ENCODE measurements around the gene DPP3. TPM values are rescaled to one million over a fixed set of nuclear protein-coding genes. Genes with fewer than 3 reads are reported as not detected.

The DPP3 gene
- total RNA-seq, 2 experiments from 2014 or later = 47.2 to 53.4 TPM

GRCh38 chr11:66524304-66525040 is 44.2 kb downstream of the DPP3 start:
- BruUV-seq (replicated peaks) = no TSS peak
- ChIA-PET CTCF (ENCODE audit: unreplicated experiment) (no interaction called here), POLR2A (interaction anchor here (0.7 kb wide), 1 partner anchor 9 kb away, joined by 4 read pairs; no protein-coding TSS in a partner anchor)
- Histone ChIP-seq H3K4me1 (ENCODE audit: insufficient read depth, low read length, poor library complexity, severe bottlenecking) (no peaks in the 10 kb centered on the region), H4K20me1 (ENCODE audit: insufficient read depth, low read length) (no peaks in the 10 kb centered on the region), H2AFZ (ENCODE audit: low read length) (no peak overlapping the region), H3K36me3 (ENCODE audit: insufficient read depth, low read length) (no peaks in the 10 kb centered on the region; the same call in 1 of the 2 replicates), H3K79me2 (ENCODE audit: insufficient read depth, low read depth, low read length) (no peaks in the 10 kb centered on the region), H3K4me3 (ENCODE audit: low read depth, low read length, poor library complexity, severe bottlenecking) (no peak overlapping the region), H3K27ac (ENCODE audit: low read depth, low read length, poor library complexity, severe bottlenecking) (no peak overlapping the region), H3K9me3 (ENCODE audit: low read length) (no peaks in the 10 kb centered on the region), H3K4me2 (ENCODE audit: low read length) (no peak overlapping the region), H3K9me2 (ENCODE audit: insufficient read depth, low read length) (no peaks in the 10 kb centered on the region)
- DNase-seq (ENCODE audit: low spot score) = no peak
- intact Hi-C loops (cut with micrococcal nuclease; ENCODE audit: unreplicated experiment) = no loop called here
- TF ChIP-seq CTCF (conservative IDR thresholded peaks at IDR 0.05; ENCODE audit: low read length) = no peak
- TF ChIP-seq EZH2phosphoT487 (IDR thresholded peaks at IDR 0.05; ENCODE audit: borderline replicate concordance, low read depth, low read length) = no peak

- H2AFZ ChIP-seq (ENCODE audit: low read length) = no peak overlapping the region
- ChIA-PET CTCF (ENCODE audit: unreplicated experiment) (no interaction called here), POLR2A (no interaction called here)
- DNase-seq (ENCODE audit: low spot score) = no peak
- BruUV-seq (replicated peaks) = no TSS peak
- no peak overlapping the region for H3K27ac ChIP-seq (ENCODE audit: low read depth, low read length, poor library complexity, severe bottlenecking)
- TF ChIP-seq CTCF (conservative IDR thresholded peaks at IDR 0.05; ENCODE audit: low read length) = no peak
- TF ChIP-seq EZH2phosphoT487 (IDR thresholded peaks at IDR 0.05; ENCODE audit: borderline replicate concordance, low read depth, low read length) = no peak
- intact Hi-C loops (cut with micrococcal nuclease; ENCODE audit: unreplicated experiment) = no loop called here
- H3K36me3 ChIP-seq (ENCODE audit: insufficient read depth, low read length) = no peaks in the 10 kb centered on the region
- H3K4me1 ChIP-seq (ENCODE audit: insufficient read depth, low read length, poor library complexity, severe bottlenecking) = no peaks in the 10 kb centered on the region
- H3K4me2 ChIP-seq (ENCODE audit: low read length) = no peak overlapping the region
- no peaks in the 10 kb centered on the region for H3K9me3 ChIP-seq (ENCODE audit: low read length)
- no peaks in the 10 kb centered on the region for H4K20me1 ChIP-seq (ENCODE audit: insufficient read depth, low read length)
- H3K9me2 ChIP-seq (ENCODE audit: insufficient read depth, low read length) = no peaks in the 10 kb centered on the region
- H3K79me2 ChIP-seq (ENCODE audit: insufficient read depth, low read depth, low read length) = no peaks in the 10 kb centered on the region
- H3K4me3 ChIP-seq (ENCODE audit: low read depth, low read length, poor library complexity, severe bottlenecking) = no peak overlapping the region
Observed at GRCh38 chr11:66529069-66529468, 48.8 kb downstream of the DPP3 start.

GRCh38 chr11:66529655-66530054 is 49.4 kb downstream of the DPP3 start:
- no peak for DNase-seq (ENCODE audit: low spot score)
- intact Hi-C loops (cut with micrococcal nuclease; ENCODE audit: unreplicated experiment) = no loop called here
- Histone ChIP-seq H3K27ac (ENCODE audit: low read depth, low read length, poor library complexity, severe bottlenecking) (no peak overlapping the region), H3K9me2 (ENCODE audit: insufficient read depth, low read length) (no peaks in the 10 kb centered on the region), H3K36me3 (ENCODE audit: insufficient read depth, low read length) (no peaks in the 10 kb centered on the region), H4K20me1 (ENCODE audit: insufficient read depth, low read length) (no peaks in the 10 kb centered on the region), H3K4me1 (ENCODE audit: insufficient read depth, low read length, poor library complexity, severe bottlenecking) (no peaks in the 10 kb centered on the region), H3K4me3 (ENCODE audit: low read depth, low read length, poor library complexity, severe bottlenecking) (no peak overlapping the region), H3K4me2 (ENCODE audit: low read length) (no peak overlapping the region), H2AFZ (ENCODE audit: low read length) (no peak overlapping the region), H3K79me2 (ENCODE audit: insufficient read depth, low read depth, low read length) (no peaks in the 10 kb centered on the region), H3K9me3 (ENCODE audit: low read length) (no peaks in the 10 kb centered on the region)
- POLR2A ChIA-PET = no interaction called here
- CTCF ChIA-PET (ENCODE audit: unreplicated experiment) = no interaction called here
- TF ChIP-seq CTCF (conservative IDR thresholded peaks at IDR 0.05; ENCODE audit: low read length) (no peak), EZH2phosphoT487 (IDR thresholded peaks at IDR 0.05; ENCODE audit: borderline replicate concordance, low read depth, low read length) (no peak)
- BruUV-seq (replicated peaks) = no TSS peak
